HepG2 (cell line): Measurements from ENCODE around the gene VPS37B. TPM values are rescaled to one million over a fixed set of nuclear protein-coding genes. Genes with fewer than 3 reads are reported as not detected.

ENCODE experiments used
- ARID4A ChIP-seq: sonication (generic); formaldehyde crosslinking; IDR thresholded peaks from 2 replicates; pipeline ENCODE4 v1.5.0; 2020; ENCODE audit warnings: mild to moderate bottlenecking, missing genetic modification reagents, borderline replicate concordance
- ARNT ChIP-seq: fragments of 450-650 bp; IDR thresholded peaks from 2 replicates; pipeline ENCODE4 v1.6.1; 2017
- FOXO4 ChIP-seq: sonication (generic); formaldehyde crosslinking; conservative IDR thresholded peaks from 2 replicates; pipeline ENCODE4 v1.8.1; 2023; ENCODE audit warnings: missing genetic modification reagents
- IRF9 ChIP-seq: sonication (generic); formaldehyde crosslinking; IDR thresholded peaks from 2 replicates; pipeline ENCODE4 v1.8.0; 2022; ENCODE audit warnings: missing genetic modification reagents, mild to moderate bottlenecking, borderline replicate concordance
- NFKBIZ ChIP-seq: IDR thresholded peaks from 2 replicates; pipeline ENCODE4 v1.6.1; 2018; ENCODE audit warnings: missing genetic modification reagents, missing compliant biosample characterization
- SYNCRIP ChIP-seq: fragments of 200-400 bp; formaldehyde crosslinking; IDR thresholded peaks from 2 replicates; pipeline ENCODE4 v1.6.1; 2018; ENCODE audit warnings: mild to moderate bottlenecking, low read depth, low read length; ENCODE audit not compliant: insufficient read depth
- ZBTB33 ChIP-seq: sonication (generic); formaldehyde crosslinking; IDR thresholded peaks from 2 replicates; pipeline ENCODE4 v1.4.0; 2020; ENCODE audit warnings: missing genetic modification reagents
- ZKSCAN8 ChIP-seq: IDR thresholded peaks from 2 replicates; pipeline ENCODE4 v1.6.1; 2016; ENCODE audit warnings: borderline replicate concordance, missing genetic modification reagents, missing compliant biosample characterization
- ZSCAN20 ChIP-seq: sonication (generic); formaldehyde crosslinking; IDR thresholded peaks from 2 replicates; pipeline ENCODE4 v1.4.0; 2020; ENCODE audit warnings: missing genetic modification reagents, mild to moderate bottlenecking, borderline replicate concordance
- polyA plus RNA-seq, 8 experiments: library from polyadenylated mRNA; depleted of rRNA in 3 of 8; stranded (reverse) in 7 of 8; unstranded in 1 of 8; fragments of >200 nt; fragmentation: Illumina TruSeq in 4 of 8; extraction: Trizol in 4 of 8; gene quantifications; 2 replicates each; pipeline versions ENCODE4 v1.2.1 to v1.2.3, GENCODE V29; 2011 to 2016; ENCODE audit warnings: low read depth in 4 of 8, missing spikeins in 1 of 8, mixed read lengths in 1 of 8; ENCODE audit not compliant: insufficient read depth in 1 of 8
- total RNA-seq, 5 experiments: library from RNA; depleted of rRNA; stranded (reverse); fragments of >200 nt; fragmentation: Illumina TruSeq; extraction: Trizol; gene quantifications; 2 replicates each; pipeline ENCODE4 v1.2.3, GENCODE V29; 2016; ENCODE audit warnings: low read depth in 1 of 5
- TF ChIP-seq, protein P1 (sequence below): sonication (generic); formaldehyde crosslinking; IDR thresholded peaks from 2 replicates; pipeline ENCODE4 v1.4.0; 2020; ENCODE audit warnings: missing genetic modification reagents
- TF ChIP-seq, protein P2 (sequence below): sonication (generic); formaldehyde crosslinking; IDR thresholded peaks from 2 replicates; pipeline ENCODE4; 2020; ENCODE audit warnings: missing genetic modification reagents, mild to moderate bottlenecking, borderline replicate concordance

VPS37B gene
- total and polyA plus RNA-seq, 2 of the 13 experiments (the other 11 are each of a cell fraction or from before 2014, with no cell fraction given): 4.6 to 5.3 TPM

GRCh38 chr12:122860040-122860853 lies 35.7 kb downstream of the VPS37B start (continued):
- TF ChIP-seq, protein P1, sequence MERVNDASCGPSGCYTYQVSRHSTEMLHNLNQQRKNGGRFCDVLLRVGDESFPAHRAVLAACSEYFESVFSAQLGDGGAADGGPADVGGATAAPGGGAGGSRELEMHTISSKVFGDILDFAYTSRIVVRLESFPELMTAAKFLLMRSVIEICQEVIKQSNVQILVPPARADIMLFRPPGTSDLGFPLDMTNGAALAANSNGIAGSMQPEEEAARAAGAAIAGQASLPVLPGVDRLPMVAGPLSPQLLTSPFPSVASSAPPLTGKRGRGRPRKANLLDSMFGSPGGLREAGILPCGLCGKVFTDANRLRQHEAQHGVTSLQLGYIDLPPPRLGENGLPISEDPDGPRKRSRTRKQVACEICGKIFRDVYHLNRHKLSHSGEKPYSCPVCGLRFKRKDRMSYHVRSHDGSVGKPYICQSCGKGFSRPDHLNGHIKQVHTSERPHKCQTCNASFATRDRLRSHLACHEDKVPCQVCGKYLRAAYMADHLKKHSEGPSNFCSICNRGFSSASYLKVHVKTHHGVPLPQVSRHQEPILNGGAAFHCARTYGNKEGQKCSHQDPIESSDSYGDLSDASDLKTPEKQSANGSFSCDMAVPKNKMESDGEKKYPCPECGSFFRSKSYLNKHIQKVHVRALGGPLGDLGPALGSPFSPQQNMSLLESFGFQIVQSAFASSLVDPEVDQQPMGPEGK: 0 out of 2 replicates have a peak, but pooled peaks have one; percentile 11
- no peak for TF ChIP-seq NFKBIZ
- peak; percentile 68; the same call in 1 of the 2 replicates for TF ChIP-seq ZBTB33
- peak; percentile 43; the same call in 1 of the 2 replicates for TF ChIP-seq ZKSCAN8 (CRISPR knock-in tag)
- TF ChIP-seq ARNT: no peak
- TF ChIP-seq SYNCRIP: no peak
- TF ChIP-seq IRF9 (CRISPR knock-in tag): 0 out of 2 replicates have a peak, but pooled peaks have one; percentile 30
- no peak for TF ChIP-seq ZSCAN20 (CRISPR knock-in tag)
- TF ChIP-seq ARID4A (CRISPR knock-in tag): peak; percentile 32; the same call in 1 of the 2 replicates
- TF ChIP-seq, protein P2, sequence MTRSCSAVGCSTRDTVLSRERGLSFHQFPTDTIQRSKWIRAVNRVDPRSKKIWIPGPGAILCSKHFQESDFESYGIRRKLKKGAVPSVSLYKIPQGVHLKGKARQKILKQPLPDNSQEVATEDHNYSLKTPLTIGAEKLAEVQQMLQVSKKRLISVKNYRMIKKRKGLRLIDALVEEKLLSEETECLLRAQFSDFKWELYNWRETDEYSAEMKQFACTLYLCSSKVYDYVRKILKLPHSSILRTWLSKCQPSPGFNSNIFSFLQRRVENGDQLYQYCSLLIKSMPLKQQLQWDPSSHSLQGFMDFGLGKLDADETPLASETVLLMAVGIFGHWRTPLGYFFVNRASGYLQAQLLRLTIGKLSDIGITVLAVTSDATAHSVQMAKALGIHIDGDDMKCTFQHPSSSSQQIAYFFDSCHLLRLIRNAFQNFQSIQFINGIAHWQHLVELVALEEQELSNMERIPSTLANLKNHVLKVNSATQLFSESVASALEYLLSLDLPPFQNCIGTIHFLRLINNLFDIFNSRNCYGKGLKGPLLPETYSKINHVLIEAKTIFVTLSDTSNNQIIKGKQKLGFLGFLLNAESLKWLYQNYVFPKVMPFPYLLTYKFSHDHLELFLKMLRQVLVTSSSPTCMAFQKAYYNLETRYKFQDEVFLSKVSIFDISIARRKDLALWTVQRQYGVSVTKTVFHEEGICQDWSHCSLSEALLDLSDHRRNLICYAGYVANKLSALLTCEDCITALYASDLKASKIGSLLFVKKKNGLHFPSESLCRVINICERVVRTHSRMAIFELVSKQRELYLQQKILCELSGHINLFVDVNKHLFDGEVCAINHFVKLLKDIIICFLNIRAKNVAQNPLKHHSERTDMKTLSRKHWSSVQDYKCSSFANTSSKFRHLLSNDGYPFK: no peak
- TF ChIP-seq FOXO4: no peak
